ENCODE data around the gene KCND3. TPM values are rescaled to one million over a fixed set of nuclear protein-coding genes. Genes with fewer than 3 reads are reported as not detected.

Gene KCND3
- total and polyA plus RNA-seq, 2 donors from 2014 or later: 1.2 to 12.6 TPM

- no peaks in the 10 kb centered on the region for H3K4me1 ChIP-seq (ENCODE audit: control insufficient read depth in 2 of 3, insufficient read depth in 2 of 3, low read depth in 1 of 3, low read length in 3 of 3)
- intact Hi-C loops (cut with DNase I): no loop called here
- FAIRE-seq: no peak
- H3K27ac ChIP-seq (ENCODE audit: low read depth in 2 of 2, low read length in 2 of 2): no peak overlapping the region
- TF ChIP-seq CTCF (IDR thresholded peaks at IDR 0.05; ENCODE audit: borderline replicate concordance, extremely low read depth, insufficient read depth): no peak
- no peak overlapping the region for H3K4me3 ChIP-seq (ENCODE audit: low read length in 3 of 3)
- H3K9me3 ChIP-seq (ENCODE audit: control insufficient read depth in 2 of 3, insufficient read depth in 1 of 3, low read length in 3 of 3): no peaks in the 10 kb centered on the region
- no peak for DNase-seq
- H3K27me3 ChIP-seq (ENCODE audit: control insufficient read depth, insufficient read depth, low read length): no peaks in the 10 kb centered on the region
- no peak overlapping the region for H3K9ac ChIP-seq (ENCODE audit: low read length in 3 of 3)
- no peaks in the 10 kb centered on the region for H3K36me3 ChIP-seq (ENCODE audit: control insufficient read depth in 2 of 3, insufficient read depth in 3 of 3, low read length in 3 of 3)
Observed at GRCh38 chr1:111938123-111938522, 51.3 kb downstream of the KCND3 start.

GRCh38 chr1:111937147-111937725 lies 52.2 kb downstream of the KCND3 start:
- no peaks in the 10 kb centered on the region for H3K9me3 ChIP-seq (ENCODE audit: control insufficient read depth in 2 of 3, insufficient read depth in 1 of 3, low read length in 3 of 3)
- H3K9ac ChIP-seq (ENCODE audit: low read length in 3 of 3): no peak overlapping the region
- DNase-seq (no peak), FAIRE-seq (no peak)
- no peaks in the 10 kb centered on the region for H3K36me3 ChIP-seq (ENCODE audit: control insufficient read depth in 2 of 3, insufficient read depth in 3 of 3, low read length in 3 of 3)
- no peaks in the 10 kb centered on the region for H3K4me1 ChIP-seq (ENCODE audit: control insufficient read depth in 2 of 3, insufficient read depth in 2 of 3, low read depth in 1 of 3, low read length in 3 of 3)
- no peak overlapping the region for H3K27ac ChIP-seq (ENCODE audit: low read depth in 2 of 2, low read length in 2 of 2)
- H3K27me3 ChIP-seq (ENCODE audit: control insufficient read depth, insufficient read depth, low read length): no peaks in the 10 kb centered on the region
- intact Hi-C loops (cut with DNase I): no loop called here
- H3K4me3 ChIP-seq (ENCODE audit: low read length in 3 of 3): no peak overlapping the region
- no peak for TF ChIP-seq CTCF (IDR thresholded peaks at IDR 0.05; ENCODE audit: borderline replicate concordance, extremely low read depth, insufficient read depth)

- DNase-seq (no peak), FAIRE-seq (no peak)
- no peaks in the 10 kb centered on the region for H3K4me1 ChIP-seq (ENCODE audit: control insufficient read depth in 2 of 3, insufficient read depth in 2 of 3, low read depth in 1 of 3, low read length in 3 of 3)
- H3K27ac ChIP-seq (ENCODE audit: low read depth in 2 of 2, low read length in 2 of 2): no peak overlapping the region
- H3K27me3 ChIP-seq (ENCODE audit: control insufficient read depth, insufficient read depth, low read length): no peaks in the 10 kb centered on the region
- no peaks in the 10 kb centered on the region for H3K36me3 ChIP-seq (ENCODE audit: control insufficient read depth in 2 of 3, insufficient read depth in 3 of 3, low read length in 3 of 3)
- intact Hi-C loops (cut with DNase I): no loop called here
- H3K4me3 ChIP-seq (ENCODE audit: low read length in 3 of 3): no peak overlapping the region
- no peak for TF ChIP-seq CTCF (IDR thresholded peaks at IDR 0.05; ENCODE audit: borderline replicate concordance, extremely low read depth, insufficient read depth)
- no peak overlapping the region for H3K9ac ChIP-seq (ENCODE audit: low read length in 3 of 3)
- H3K9me3 ChIP-seq (ENCODE audit: control insufficient read depth in 2 of 3, insufficient read depth in 1 of 3, low read length in 3 of 3): no peaks in the 10 kb centered on the region
Observed at GRCh38 chr1:111934106-111934852, 55.2 kb downstream of the KCND3 start.

All from kidney (tissue), 14 donors.